GM06990 (cell line): Measurements from ENCODE around the gene FAHD1.

Experiments used
- DNase-seq: peaks from one replicate; pipeline ENCODE4 v3.0.0-alpha.2; 2011; ENCODE audit not compliant: insufficient read length; ENCODE audit errors: extremely low read depth
- H3K27me3 ChIP-seq: replicated peaks from 2 replicates; pipeline ENCODE4 v1.6.0; 2011; ENCODE audit warnings: low read length; ENCODE audit not compliant: control insufficient read depth, insufficient read depth
- H3K36me3 ChIP-seq: 2 replicates; pipeline ENCODE4 v1.5.1; 2011; ENCODE audit warnings: low read length; ENCODE audit not compliant: control insufficient read depth, insufficient read depth
- H3K4me3 ChIP-seq: replicated peaks from 2 replicates; pipeline ENCODE4 v1.5.1; 2011; ENCODE audit warnings: low read depth, mild to moderate bottlenecking, control low read depth, low read length
- CTCF ChIP-seq: IDR thresholded peaks from 2 replicates; pipeline ENCODE4 v1.5.1; 2011; ENCODE audit warnings: low read length, control low read depth, mild to moderate bottlenecking, inconsistent platforms; ENCODE audit not compliant: insufficient read depth, poor library complexity, severe bottlenecking

FAHD1 gene

DNA sequence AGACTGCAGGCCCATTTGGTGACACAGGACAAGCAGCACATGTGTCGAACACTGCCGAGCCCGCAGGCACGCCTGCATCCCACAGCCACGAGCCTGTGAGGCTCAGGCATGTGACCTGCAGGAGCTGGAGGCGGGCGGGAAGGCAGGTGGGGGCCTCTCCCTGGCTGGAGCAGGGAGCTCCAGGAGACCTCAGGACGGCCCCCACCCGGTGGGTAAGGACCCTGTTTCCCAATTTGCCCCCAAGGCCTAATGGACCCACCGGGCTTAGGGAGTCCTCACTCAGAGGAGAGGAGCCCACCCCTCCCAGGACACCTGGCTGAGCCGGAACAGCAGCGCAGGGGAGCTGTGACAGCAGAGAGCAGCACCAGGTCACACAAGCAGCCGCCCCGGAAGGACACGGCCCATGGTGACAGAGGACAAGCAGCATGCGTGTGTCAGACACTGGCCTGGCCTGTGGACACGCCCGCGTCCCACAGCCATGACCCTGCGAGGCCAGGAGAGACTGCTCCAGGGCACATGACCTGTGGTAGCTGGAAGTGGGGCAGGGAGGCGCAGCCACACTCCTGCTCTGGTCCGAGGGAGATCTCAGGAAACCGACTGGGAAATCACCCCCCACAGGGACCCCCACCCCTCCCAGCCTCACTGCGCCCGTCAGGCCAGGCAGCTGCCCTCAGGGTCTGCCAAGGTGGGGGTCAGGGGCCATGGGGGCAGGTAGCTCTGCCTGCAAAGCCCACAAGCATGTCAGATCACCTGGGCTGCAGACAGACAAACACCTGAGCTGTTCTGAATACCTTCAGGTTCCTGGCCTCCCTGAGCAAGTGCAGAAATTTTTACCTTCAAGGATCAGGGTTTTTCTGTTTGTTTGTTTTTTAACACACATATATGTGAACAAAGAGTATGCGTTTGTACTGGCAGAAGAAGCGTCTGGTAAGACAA is 47.0 kb upstream of the FAHD1 start:
- TF ChIP-seq CTCF, result no peak
- H3K27me3 ChIP-seq, result no peaks in the 10 kb centered on the region
- H3K4me3 ChIP-seq, result no peak overlapping the region
- peak; percentile 18 for DNase-seq
- peaks cover 15% of the 10 kb centered on the region for H3K36me3 ChIP-seq

- Histone ChIP-seq H3K36me3 (peaks cover 13% of the 10 kb centered on the region), H3K27me3 (no peaks in the 10 kb centered on the region), H3K4me3 (no peak overlapping the region)
- TF ChIP-seq CTCF, result no peak
- no peak for DNase-seq
These were observed 46.3 kb upstream of the FAHD1 start for GRCh38 chr16:1780677-1781072.

- peak overlapping the region; percentile 92 for H3K4me3 ChIP-seq
- no peak for TF ChIP-seq CTCF
- DNase-seq, result no peak
- H3K27me3 ChIP-seq, result no peaks in the 10 kb centered on the region
- H3K36me3 ChIP-seq, result peaks cover 13% of the 10 kb centered on the region
These were observed 45.8 kb upstream of the FAHD1 start for GRCh38 chr16:1781254-1781653.

DNA sequence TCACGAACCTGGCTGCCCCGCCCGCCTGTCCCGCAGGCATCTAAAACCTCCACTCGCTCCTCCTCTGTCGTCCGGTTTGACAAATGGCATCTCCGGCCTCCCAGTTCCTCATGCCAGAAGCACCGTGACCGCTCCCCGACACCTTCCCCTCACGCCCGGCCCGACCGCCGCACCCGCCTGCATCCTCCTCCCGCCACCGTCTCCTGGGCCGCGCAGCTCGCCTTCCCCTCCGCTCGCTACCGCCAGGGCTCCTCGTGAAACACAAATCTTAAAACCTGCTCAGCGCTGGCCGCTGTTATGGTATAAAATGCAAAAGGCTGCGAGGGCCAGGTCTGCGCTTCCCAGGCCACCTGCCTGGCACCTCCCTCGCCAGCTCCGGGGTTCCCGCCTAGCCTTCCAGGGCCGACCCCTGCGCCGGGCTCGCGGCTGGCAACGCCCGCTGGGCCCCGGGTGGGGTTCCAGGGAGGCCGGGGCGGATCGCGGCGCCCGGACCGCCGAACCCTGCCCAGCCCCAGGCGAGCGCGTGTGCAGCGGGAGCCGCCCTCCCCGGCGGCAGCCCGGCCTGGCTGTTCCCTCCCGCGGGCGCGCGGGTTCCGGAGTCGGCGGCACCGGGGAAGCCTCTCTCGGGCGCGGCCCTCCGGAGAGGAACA is 45.1 kb upstream of the FAHD1 start:
- Histone ChIP-seq H3K27me3 (no peaks in the 10 kb centered on the region), H3K4me3 (peak overlapping the region; percentile 92), H3K36me3 (peaks cover 9% of the 10 kb centered on the region)
- no peak for TF ChIP-seq CTCF
- peak; percentile 45 for DNase-seq

GRCh38 chr16:1782408-1783264 is 44.4 kb upstream of the FAHD1 start, which contains the start of the genes NUBP2 and SPSB3:
Gene NUBP2, plus strand, starts transcription at chr16:1782960. Its CDS starts 61 bp downstream, at chr16:1783021.
Gene SPSB3, minus strand, starts transcription at chr16:1782571. Its CDS starts 1,088 bp downstream, at chr16:1781483.
- Histone ChIP-seq H3K4me3 (peak within 1 kb of the TSS; percentile 92), H3K27me3 (no peaks in the 10 kb centered on the region), H3K36me3 (peaks cover 10% of the 10 kb centered on the region)
- no peak for TF ChIP-seq CTCF
- DNase-seq, result peak; percentile 99
